Endothelial cell of umbilical vein (primary cell): ENCODE data around the gene TMC3. TPM values are rescaled to one million over a fixed set of nuclear protein-coding genes. Genes with fewer than 3 reads are reported as not detected.

Source experiments
- BruUV-seq: library from RNA; stranded (reverse); fragments of 400-500 nt; replicated peaks from 2 replicates; lab custom pipeline; 2021; lab: Mats Ljungman, UMichigan
- CTCF ChIA-PET: fragments of 300-600, 350-600 bp; sonication (Branson Sonifier 250); formaldehyde crosslinking; loops from one replicate; lab custom pipeline; 2021; ENCODE audit warnings: antibody characterized with exemption, inconsistent platforms; lab: Charles Lee
- POLR2A ChIA-PET: fragments of 300-600, 350-600 bp; sonication (Branson Sonifier 250); formaldehyde crosslinking; loops from one replicate; lab custom pipeline; 2021; ENCODE audit warnings: antibody characterized with exemption, inconsistent platforms; lab: Charles Lee
- DNase-seq: peaks from one replicate; pipeline ENCODE4 v3.0.0-alpha.2; 2011; ENCODE audit warnings: low read depth, low spot score
- FAIRE-seq: peaks from 2 replicates; lab custom pipeline; 2011; peaks lifted over from hg19 to GRCh38; lab: Jason Lieb, UNC
- H2AFZ ChIP-seq: 2 replicates; pipeline ENCODE4 v1.6.0; 2012; ENCODE audit warnings: low read depth, low read length, control low read depth, inconsistent platforms
- H3K27ac ChIP-seq: 2 replicates; pipeline ENCODE4 v1.5.1; 2011; ENCODE audit warnings: low read depth, mild to moderate bottlenecking, control low read depth, low read length, moderate library complexity; ENCODE audit not compliant: insufficient read depth
- H3K27me3 ChIP-seq, 2 experiments: 2 replicates each; pipeline versions ENCODE4 v1.6.0 to v1.6.1; 2011; ENCODE audit warnings: low read length in 2 of 2, mixed read lengths in 1 of 2; ENCODE audit not compliant: control insufficient read depth in 2 of 2, insufficient read depth in 2 of 2
- H3K36me3 ChIP-seq, 2 experiments: 2 replicates in 1 of 2; 3 replicates in 1 of 2; pipeline ENCODE4 v1.5.1; 2011; ENCODE audit warnings: low read length in 2 of 2, mild to moderate bottlenecking in 1 of 2, moderate library complexity in 1 of 2; ENCODE audit not compliant: control insufficient read depth in 2 of 2, insufficient read depth in 2 of 2; ENCODE audit errors: extremely low read depth in 1 of 2
- H3K4me1 ChIP-seq: 3 replicates; pipeline ENCODE4 v1.5.1; 2011; ENCODE audit warnings: mild to moderate bottlenecking, low read length; ENCODE audit not compliant: control insufficient read depth, insufficient read depth; ENCODE audit errors: extremely low read depth
- H3K4me2 ChIP-seq: 2 replicates; pipeline ENCODE4 v1.6.1; 2011; ENCODE audit warnings: low read length, control low read depth, mixed read lengths; ENCODE audit not compliant: insufficient read depth
- H3K4me3 ChIP-seq, 3 experiments: fragments of 200-600 bp in 1 of 3; sonication (generic), shearing (Covaris generic) in 1 of 3; replicated peaks in 1 of 3; 2 replicates each; pipeline ENCODE4 v1.5.1; 2011 to 2016; ENCODE audit warnings: control low read depth in 3 of 3, low read length in 3 of 3, mild to moderate bottlenecking in 2 of 3, inconsistent platforms in 1 of 3, low read depth in 1 of 3, moderate library complexity in 1 of 3; ENCODE audit not compliant: insufficient read depth in 1 of 3
- H3K79me2 ChIP-seq: 2 replicates; pipeline ENCODE4 v1.6.0; 2012; ENCODE audit warnings: low read length, inconsistent platforms; ENCODE audit not compliant: control insufficient read depth, insufficient read depth
- H3K9ac ChIP-seq: replicated peaks from 2 replicates; pipeline ENCODE3; 2011; ENCODE audit warnings: low read length, control low read depth; ENCODE audit not compliant: insufficient read depth; ENCODE audit errors: extremely low read depth
- H3K9me1 ChIP-seq: replicated peaks from 3 replicates; pipeline ENCODE4 v1.6.0; 2011; ENCODE audit warnings: mild to moderate bottlenecking, low read length; ENCODE audit not compliant: control insufficient read depth, insufficient read depth; ENCODE audit errors: extremely low read depth
- H3K9me3 ChIP-seq: replicated peaks from 2 replicates; pipeline ENCODE4 v1.5.1; 2012; ENCODE audit warnings: low read length, inconsistent platforms; ENCODE audit not compliant: control insufficient read depth, insufficient read depth
- H4K20me1 ChIP-seq: replicated peaks from 2 replicates; pipeline ENCODE3; 2011; ENCODE audit warnings: mild to moderate bottlenecking, low read length; ENCODE audit not compliant: control insufficient read depth, insufficient read depth; ENCODE audit errors: extremely low read depth
- CTCF ChIP-seq, 2 donors: IDR thresholded peaks; 1 replicate in 1 of 2; 2 replicates in 1 of 2; pipeline ENCODE4 v1.5.1; 2011; ENCODE audit warnings: low read length in 2 of 2, mild to moderate bottlenecking in 2 of 2, moderate library complexity in 2 of 2, control low read depth in 1 of 2, inconsistent platforms in 1 of 2, low read depth in 1 of 2; ENCODE audit not compliant: insufficient read depth in 1 of 2; ENCODE audit errors: extremely low read depth in 1 of 2
- EZH2 ChIP-seq: IDR thresholded peaks from 2 replicates; pipeline ENCODE4 v1.6.1; 2012; ENCODE audit warnings: borderline replicate concordance, low read depth, mild to moderate bottlenecking, moderate library complexity, low read length, inconsistent platforms; ENCODE audit not compliant: severe bottlenecking
- FOS ChIP-seq: IDR thresholded peaks from 2 replicates; pipeline ENCODE4 v1.6.1; 2011; ENCODE audit warnings: mild to moderate bottlenecking, low read length, moderate library complexity, borderline replicate concordance; ENCODE audit not compliant: insufficient read depth
- GATA2 ChIP-seq: IDR thresholded peaks from 2 replicates; pipeline ENCODE4 v1.7.0; 2011; ENCODE audit warnings: low read depth, mild to moderate bottlenecking, moderate library complexity, mixed read lengths, low read length; ENCODE audit not compliant: insufficient read length, insufficient read depth
- JUN ChIP-seq: IDR thresholded peaks from 2 replicates; pipeline ENCODE4 v1.6.1; 2011; ENCODE audit warnings: borderline replicate concordance, low read depth; ENCODE audit not compliant: insufficient read length, insufficient read depth
- MAX ChIP-seq: IDR thresholded peaks from 2 replicates; pipeline ENCODE4 v1.6.1; 2011; ENCODE audit not compliant: insufficient read depth, insufficient read length
- MYC ChIP-seq: IDR thresholded peaks from one replicate; pipeline ENCODE4 v1.6.1; 2011; ENCODE audit warnings: mild to moderate bottlenecking, low read depth, low read length
- POLR2A ChIP-seq: IDR thresholded peaks from 2 replicates; pipeline ENCODE4 v1.6.1; 2012; ENCODE audit warnings: low read depth, mild to moderate bottlenecking, control low read depth, low read length
- POLR2AphosphoS5 ChIP-seq: IDR thresholded peaks from 2 replicates; pipeline ENCODE4 v1.6.1; 2012; ENCODE audit warnings: low read depth, mild to moderate bottlenecking, control low read depth, low read length, moderate library complexity; ENCODE audit not compliant: insufficient read depth
- dilution Hi-C: fragments of 300-500 bp; cut with MboI; formaldehyde crosslinking; loops from one replicate; pipeline ENCODE4 v1.15.0; 2019; ENCODE audit warnings: low sequenced_read_pairs; ENCODE audit not compliant: extremely low pct_ligation_motif_present
- intact Hi-C: fragments of 100-400 bp; cut with micrococcal nuclease; formaldehyde crosslinking; loops from one replicate; pipeline ENCODE4 v1.10.0; 2022
- polyA plus RNA-seq, 4 experiments: library from polyadenylated mRNA; depleted of rRNA in 3 of 4; stranded (reverse) in 3 of 4; unstranded in 1 of 4; fragments of >200 nt; gene quantifications; 2 replicates each; pipeline versions ENCODE4 v1.2.1 to v1.2.3, GENCODE V29; 2011 to 2012; ENCODE audit warnings: missing spikeins in 1 of 4
- total RNA-seq: library from RNA; stranded (reverse); gene quantifications from 2 replicates; pipeline ENCODE4 v1.2.3, GENCODE V29; 2021

TMC3 gene
- total and polyA plus RNA-seq, 2 donors (not counting 3 experiments of a cell fraction or from before 2014, with no cell fraction given) = not detected

GRCh38 chr15:81321667-81322066, 52.3 kb downstream of the TMC3 start:
- H3K36me3 ChIP-seq = no peaks in the 10 kb centered on the region
- H3K4me2 ChIP-seq = no peak overlapping the region
- ChIA-PET POLR2A (no interaction called here), CTCF (no interaction called here)
- BruUV-seq = no TSS peak
- no peak for DNase-seq
- H4K20me1 ChIP-seq = no peaks in the 10 kb centered on the region
- no peak for TF ChIP-seq GATA2
- TF ChIP-seq EZH2 = no peak
- TF ChIP-seq JUN = no peak
- TF ChIP-seq POLR2AphosphoS5 = no peak
- TF ChIP-seq MAX = no peak
- no peak for TF ChIP-seq FOS
- TF ChIP-seq CTCF (IDR thresholded peaks at IDR 0.05; ENCODE audit: extremely low read depth in 1 of 2, insufficient read depth in 1 of 2, low read depth in 1 of 2, low read length in 2 of 2) = no peak
- no peak for TF ChIP-seq MYC
- no peak for TF ChIP-seq POLR2A
- peaks cover 0 to 1% of the 10 kb centered on the region in 2 experiments for H3K27me3 ChIP-seq
- H3K9me3 ChIP-seq = no peaks in the 10 kb centered on the region
- dilution Hi-C loops (no loop called here), intact Hi-C loops (no loop called here)
- H3K4me3 ChIP-seq = no peak overlapping the region
- no peak for FAIRE-seq
- H3K27ac ChIP-seq = no peak overlapping the region
- H3K9me1 ChIP-seq = no peaks in the 10 kb centered on the region
- peaks cover 8% of the 10 kb centered on the region for H3K4me1 ChIP-seq
- no peaks in the 10 kb centered on the region for H3K79me2 ChIP-seq
- no peak overlapping the region for H2AFZ ChIP-seq
- no peak overlapping the region for H3K9ac ChIP-seq
